Ovary (tissue), 9 donors: Measurements from ENCODE around the gene CD151. TPM values are rescaled to one million over a fixed set of nuclear protein-coding genes. Genes with fewer than 3 reads are reported as not detected.
A peak's percentile ranks its signal among the peaks of the same experiment; 100 is the strongest.

ENCODE experiments used
- DNase-seq, 5 donors: peaks; one replicate each; pipeline ENCODE4 v3.0.0-alpha.2; 2019 to 2020
- H3K27ac ChIP-seq, 2 donors: fragments of 200-600 bp; one replicate each; pipeline versions ENCODE4 v1.5.1 to v1.8.0; 2019 to 2022
- H3K27me3 ChIP-seq: fragments of 200-600 bp; one replicate; pipeline ENCODE4 v1.8.0; 2022
- H3K36me3 ChIP-seq: fragments of 200-600 bp; sonication (generic); one replicate; pipeline ENCODE4 v1.5.1; 2019
- H3K4me1 ChIP-seq: one replicate; pipeline ENCODE4 v1.8.1; 2013; ENCODE audit warnings: mild to moderate bottlenecking, moderate library complexity; ENCODE audit not compliant: insufficient read depth
- H3K4me3 ChIP-seq: fragments of 200-600 bp; sonication (generic); one replicate; pipeline ENCODE4 v1.5.1; 2017
- H3K9me3 ChIP-seq, 2 donors: fragments of 200-600 bp in 1 of 2; sonication (generic) in 1 of 2; one replicate each; pipeline versions ENCODE4 v1.5.1 to v1.8.1; 2013 to 2019; ENCODE audit warnings: mild to moderate bottlenecking in 1 of 2, moderate library complexity in 1 of 2
- CTCF ChIP-seq, 3 donors: fragments of 450-650 bp in 2 of 3; fragments of 200-600 bp in 1 of 3; IDR thresholded peaks; one replicate each; pipeline versions ENCODE4 v1.5.1 to v1.8.0; 2016 to 2022; ENCODE audit warnings: antibody characterized with exemption in 3 of 3, mild to moderate bottlenecking in 1 of 3
- EP300 ChIP-seq: sonication (generic); formaldehyde crosslinking; IDR thresholded peaks from one replicate; pipeline ENCODE4 v1.6.1; 2017; ENCODE audit warnings: antibody characterized with exemption
- POLR2A ChIP-seq: fragments of 450-650 bp; IDR thresholded peaks from one replicate; pipeline ENCODE4 v1.6.1; 2017; ENCODE audit warnings: antibody characterized with exemption, mild to moderate bottlenecking, moderate library complexity
- WGBS, 3 donors: extraction: QIAGEN DNeasy Blood & Tissue Kit in 1 of 3; methylation state at CpG; one replicate each; pipeline versions ENCODE4 v1.1.5 to v1.1.7; 2013 to 2017; 5-methylcytosine and 5-hydroxymethylcytosine counted together
- intact Hi-C, 4 donors: fragments of 100-400 bp; cut with DNase I; formaldehyde crosslinking; loops; one replicate each; pipeline versions ENCODE4 v1.11.0 to v1.15.1; 2022 to 2023
- polyA plus RNA-seq, 2 donors: library from polyadenylated mRNA; stranded (reverse); fragments of 200-250 nt in 1 of 2; fragments of 350-450 nt in 1 of 2; fragmentation: Illumina TruSeq in 1 of 2; extraction: RNeasy Lipid Tissue Mini Kit (QIAGEN cat#74804) in 1 of 2; gene quantifications; one replicate each; pipeline ENCODE4 v1.2.3, GENCODE V29; 2013 to 2014
- total RNA-seq, 7 donors: library from RNA; depleted of rRNA in 2 of 7; stranded (reverse); fragments of >200 nt in 2 of 7; fragmentation: NEBNext Ultra II Directional in 3 of 7; extraction: Animal tissue kit (Norgen Biotek cat#: 25700) in 3 of 7; gene quantifications; one replicate each; pipeline versions ENCODE4 v1.1.0 to v1.2.4, GENCODE V29; 2016 to 2023
- donor health status: DM: no; HTN: no; CAD: no; lungs with moderate emphysema.
- donor health status: DM: no; HTN: no; CAD: no.
- donor health status: Bipolar disorder and iron deficiency.
- donor health status: DM: yes; HTN: yes; CAD: no.
- donor health status: DM: no; HTN: no; CAD: no.
- donor health status: DM: yes; HTN: yes; CAD: no.

The CD151 gene
- total and polyA plus RNA-seq, 9 donors = 32.9 to 243 (median 168) TPM

- H3K9me3 ChIP-seq = no peaks in the 10 kb centered on the region
- no peaks in the 10 kb centered on the region for H3K27me3 ChIP-seq
- H3K4me1 ChIP-seq = peaks cover 13% of the 10 kb centered on the region
- H3K4me3 ChIP-seq = no peak overlapping the region
- no peak overlapping the region for H3K27ac ChIP-seq
- intact Hi-C loops = no loop called here
- no peaks in the 10 kb centered on the region for H3K36me3 ChIP-seq
- DNase-seq = no peak
- TF ChIP-seq CTCF (IDR thresholded peaks at IDR 0.05) (no peak), EP300 (no peak), POLR2A (no peak)
- 80 to 87% (median 84%) methylated on average over 7 of the region's 7 CpGs for WGBS, 3 donors
Measured at GRCh38 chr11:793556-793955, 39.2 kb upstream of the CD151 start.

- TF ChIP-seq EP300 (no peak), CTCF (IDR thresholded peaks at IDR 0.05) (no peak), POLR2A (no peak)
- WGBS, 3 donors = 76 to 87% (median 76%) methylated on average over 28 to 31 of the region's 31 CpGs
Measured at GRCh38 chr11:794013-794765, 38.6 kb upstream of the CD151 start.

DNA sequence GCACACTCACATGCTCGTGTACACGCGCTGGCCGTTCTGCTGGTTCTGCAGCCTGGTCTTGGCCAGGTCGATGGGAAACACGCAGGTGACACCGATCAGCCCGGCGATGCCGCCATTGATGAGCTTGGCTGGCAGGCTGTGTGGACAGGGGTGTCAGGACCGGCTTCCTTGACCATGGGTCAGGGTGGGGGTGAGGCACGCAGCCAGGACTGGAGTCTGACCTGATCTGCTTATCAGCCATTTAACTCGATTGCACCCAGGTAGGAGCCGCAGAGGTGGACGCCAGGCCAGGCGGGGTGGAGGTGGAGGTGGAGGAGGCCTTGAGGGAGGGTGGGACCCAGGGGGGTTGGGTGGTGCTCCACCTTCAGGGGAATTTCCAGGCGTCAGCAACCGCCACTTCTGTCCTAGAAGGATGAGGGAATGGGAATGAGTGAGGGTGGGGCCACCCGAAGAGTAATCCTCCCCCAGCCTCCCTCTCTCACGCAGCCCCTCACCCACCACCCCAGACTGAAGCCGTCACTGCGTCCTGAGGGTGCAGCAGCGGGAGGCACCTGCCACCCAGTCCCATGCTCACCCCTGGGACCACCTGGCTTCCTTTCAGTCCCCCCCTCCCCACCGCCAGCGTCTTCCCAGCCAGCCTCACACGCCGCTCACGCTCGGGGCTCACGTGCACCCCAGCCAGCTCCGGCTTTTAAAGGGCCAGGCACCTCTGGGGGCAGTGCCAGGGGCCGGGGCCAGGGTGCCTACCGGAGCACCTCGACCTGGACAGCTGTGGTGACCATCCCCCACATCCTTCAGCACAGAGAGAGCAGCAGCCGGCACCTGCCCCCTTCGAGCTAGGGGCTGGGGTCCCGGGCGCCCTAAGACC, 37.8 kb upstream of the CD151 start:
- intact Hi-C loops = no loop called here
- DNase-seq = peak in 3 of 5 donors; percentile 56 to 62 (median 58)
- Histone ChIP-seq H3K4me3 (peak overlapping the region; percentile 71), H3K27me3 (no peaks in the 10 kb centered on the region), H3K4me1 (peaks cover 13% of the 10 kb centered on the region), H3K36me3 (no peaks in the 10 kb centered on the region), H3K9me3 (no peaks in the 10 kb centered on the region), H3K27ac (peak overlapping the region; percentile 53 to 73)
- TF ChIP-seq POLR2A = no peak
- no peak for TF ChIP-seq CTCF (IDR thresholded peaks at IDR 0.05)
- no peak for TF ChIP-seq EP300
- 36 to 42% (median 40%) methylated on average over 36 to 38 of the region's 38 CpGs for WGBS, 3 donors

More at GRCh38 chr11:794013-794765, 38.6 kb upstream of the CD151 start:
- H3K9me3 ChIP-seq = no peaks in the 10 kb centered on the region
- no peak overlapping the region for H3K4me3 ChIP-seq
- intact Hi-C loops = no loop called here
- peaks cover 13% of the 10 kb centered on the region for H3K4me1 ChIP-seq
- no peak for DNase-seq
- H3K27me3 ChIP-seq = no peaks in the 10 kb centered on the region
- no peak overlapping the region for H3K27ac ChIP-seq
- H3K36me3 ChIP-seq = no peaks in the 10 kb centered on the region

DNA sequence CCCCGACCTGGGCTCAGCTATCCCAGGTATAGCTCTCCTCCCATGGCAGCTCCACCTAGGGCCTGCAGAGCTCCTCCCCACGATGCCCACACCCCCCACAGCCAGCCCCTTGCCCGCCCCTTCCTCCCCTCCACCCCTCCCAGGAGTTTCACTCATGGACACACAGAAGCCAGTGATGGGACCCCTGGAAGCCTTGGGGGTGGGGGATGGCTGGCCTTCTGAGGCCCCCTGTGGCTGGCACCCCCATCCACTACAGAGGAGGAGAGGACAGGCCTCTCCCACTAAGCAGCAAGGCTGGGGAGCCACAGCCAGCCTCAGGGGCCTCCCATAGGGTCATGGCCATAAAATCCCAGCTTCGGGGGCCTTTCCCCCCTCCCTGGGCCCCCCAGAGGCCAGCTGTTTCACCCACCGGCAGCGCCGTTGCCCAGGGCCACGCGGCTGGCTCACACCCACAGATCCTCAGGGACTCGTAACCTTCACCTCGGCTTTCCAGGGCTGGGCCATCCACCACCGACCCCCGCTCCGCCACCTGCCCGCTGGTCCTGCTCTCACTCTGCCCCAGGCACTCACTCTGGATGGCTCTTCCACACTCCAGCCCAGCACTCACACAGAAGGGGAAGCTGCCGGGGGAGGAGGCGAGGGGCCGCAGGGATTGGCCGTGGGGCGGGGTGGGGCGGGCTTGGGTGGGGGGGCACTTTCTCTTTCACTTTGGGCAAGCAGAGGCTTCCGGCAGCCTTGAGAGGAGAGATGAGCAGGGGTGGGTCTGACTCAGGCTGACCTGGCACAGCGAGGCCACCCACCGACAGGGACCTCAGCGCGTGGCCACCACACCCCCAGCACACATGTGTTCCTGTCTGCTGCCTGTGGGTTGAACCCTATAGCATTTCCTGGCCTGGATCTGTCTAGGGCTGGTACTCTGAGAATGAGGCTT, 36.9 kb upstream of the CD151 start:
- WGBS, 3 donors = 1 to 3% (median 1%) methylated on average over 14 to 26 of the region's 26 CpGs
- Histone ChIP-seq H3K9me3 (no peaks in the 10 kb centered on the region), H3K4me3 (peak overlapping the region; percentile 71), H3K27ac (peak overlapping the region; percentile 73), H3K36me3 (no peaks in the 10 kb centered on the region), H3K27me3 (no peaks in the 10 kb centered on the region), H3K4me1 (peaks cover 13% of the 10 kb centered on the region)
- intact Hi-C loops = no loop called here
- no peak for TF ChIP-seq EP300
- DNase-seq = peak; percentile 80 to 83 (median 80)
